Right ventricle myocardium superior (tissue), 1 donor: ENCODE measurements around the gene NPHP3. TPM values are rescaled to one million over a fixed set of nuclear protein-coding genes. Genes with fewer than 3 reads are reported as not detected.

ENCODE experiments used
- ATAC-seq: fragments of 200-7000 bp; cut with Tn5 transposase; one replicate; pipeline ENCODE4 v1.9.1; 2020; ENCODE audit warnings: mild to moderate bottlenecking; ENCODE audit not compliant: poor library complexity
- DNase-seq: peaks from one replicate; pipeline ENCODE4 v3.0.0-alpha.2; 2020
- intact Hi-C: fragments of 100-400 bp; cut with DNase I; formaldehyde crosslinking; loops from one replicate; pipeline ENCODE4 v1.11.2; 2022
- total RNA-seq: library from RNA; stranded (reverse); fragmentation: NEBNext Ultra II Directional; extraction: Animal tissue kit (Norgen Biotek cat#: 25700); gene quantifications from one replicate; pipeline ENCODE4 v1.2.1, GENCODE V29; 2021
- donor health status: DM: no; HTN: yes; CAD: no; lungs with severe emphysema.

NPHP3 gene
- total RNA-seq, 1 donor from 2014 or later = 9.3 TPM

GRCh38 chr3:132709761-132710160 is 12.4 kb downstream of the NPHP3 start:
- DNase-seq = no peak
- intact Hi-C loops = no loop called here
- ATAC-seq = no peak

GRCh38 chr3:132703733-132704132 is 18.5 kb downstream of the NPHP3 start:
- intact Hi-C loops = no loop called here
- ATAC-seq (no peak), DNase-seq (no peak)

- DNase-seq (no peak), ATAC-seq (no peak)
- intact Hi-C loops = no loop called here
Measured at GRCh38 chr3:132695422-132695821, 26.8 kb downstream of the NPHP3 start.

- no peak for ATAC-seq
- DNase-seq = no peak
- intact Hi-C loops = no loop called here
Measured at GRCh38 chr3:132694991-132695390, 27.2 kb downstream of the NPHP3 start.

- ATAC-seq (peak; percentile 60), DNase-seq (no peak)
- intact Hi-C loops = no loop called here
Measured at GRCh38 chr3:132690040-132690439, 32.2 kb downstream of the NPHP3 start.

GRCh38 chr3:132682201-132682600 is 40.0 kb downstream of the NPHP3 start:
- no peak for ATAC-seq
- intact Hi-C loops = no loop called here

GRCh38 chr3:132681421-132681820 is 40.8 kb downstream of the NPHP3 start:
- DNase-seq = no peak
- ATAC-seq = no peak
- intact Hi-C loops = no loop called here

More at GRCh38 chr3:132682201-132682600, 40.0 kb downstream of the NPHP3 start:
- no peak for DNase-seq

GRCh38 chr3:132679911-132680310 is 42.3 kb downstream of the NPHP3 start:
- DNase-seq = no peak
- no peak for ATAC-seq
- intact Hi-C loops = no loop called here

GRCh38 chr3:132675408-132675807 is 46.8 kb downstream of the NPHP3 start:
- DNase-seq (no peak), ATAC-seq (no peak)
- intact Hi-C loops = no loop called here

GRCh38 chr3:132669256-132669777 is 52.9 kb downstream of the NPHP3 start:
- DNase-seq = no peak
- no peak for ATAC-seq
- intact Hi-C loops = no loop called here

- intact Hi-C loops = no loop called here
- ATAC-seq (no peak), DNase-seq (no peak)
Measured at GRCh38 chr3:132665230-132665745, 56.9 kb downstream of the NPHP3 start.

- intact Hi-C loops = no loop called here
- no peak for ATAC-seq
Measured at GRCh38 chr3:132662212-132662611, 60.0 kb downstream of the NPHP3 start.

GRCh38 chr3:132661101-132661500 is 61.1 kb downstream of the NPHP3 start:
- ATAC-seq = no peak
- no peak for DNase-seq
- intact Hi-C loops = no loop called here

More at GRCh38 chr3:132662212-132662611, 60.0 kb downstream of the NPHP3 start:
- no peak for DNase-seq

- no peak for DNase-seq
- intact Hi-C loops = no loop called here
- peak; percentile 9 for ATAC-seq
Measured at GRCh38 chr3:132660811-132661070, 61.5 kb downstream of the NPHP3 start.

- DNase-seq (peak; percentile 81), ATAC-seq (peak; percentile 84)
- intact Hi-C loops = no loop called here
Measured at GRCh38 chr3:132660052-132660810, 62.0 kb downstream of the NPHP3 start, which contains the start of gene UBA5. Gene UBA5, plus strand, starts transcription at chr3:132660329. Its CDS starts 209 bp downstream, at chr3:132660538.

- ATAC-seq = peak; percentile 83
- intact Hi-C loops = no loop called here
Measured at GRCh38 chr3:132659365-132660051, 62.7 kb downstream of the NPHP3 start, which contains the start of gene ACAD11. Gene ACAD11, minus strand, starts transcription at chr3:132659809. Its CDS starts 58 bp downstream, at chr3:132659751.

GRCh38 chr3:132659000-132659364 is 63.2 kb downstream of the NPHP3 start:
- DNase-seq = no peak
- intact Hi-C loops = no loop called here
- ATAC-seq = no peak

More at GRCh38 chr3:132659365-132660051, 62.7 kb downstream of the NPHP3 start, which contains the start of gene ACAD11:
- peak; percentile 85 for DNase-seq

GRCh38 chr3:132657869-132658747 is 64.1 kb downstream of the NPHP3 start:
- intact Hi-C loops = no loop called here
- ATAC-seq (no peak), DNase-seq (no peak)

- ATAC-seq (no peak), DNase-seq (no peak)
- intact Hi-C loops = no loop called here
Measured at GRCh38 chr3:132655471-132655870, 66.7 kb downstream of the NPHP3 start.
